Measurements from ENCODE around the gene CYP2C9. TPM values are rescaled to one million over a fixed set of nuclear protein-coding genes. Genes with fewer than 3 reads are reported as not detected.
A peak's percentile ranks its signal among the peaks of the same experiment; 100 is the strongest.

CYP2C9 gene
- total RNA-seq, 1 experiment from 2014 or later, result 0.41 TPM

- DNase-seq (ENCODE audit: low read depth, low spot score), result no peak
- ATAC-seq, result no peak
- ChIA-PET POLR2A (no interaction called here), CTCF (no interaction called here)
- no peak overlapping the region for H3K4me3 ChIP-seq (ENCODE audit: low read depth in 2 of 2, low read length in 2 of 2)
- peaks cover 10% of the 10 kb centered on the region; the same call in 1 of the 2 replicates for H3K27me3 ChIP-seq (ENCODE audit: control insufficient read depth, insufficient read depth, low read length)
- H3K36me3 ChIP-seq (ENCODE audit: control insufficient read depth, insufficient read depth, low read length), result no peaks in the 10 kb centered on the region
- in situ Hi-C loops (cut with HindIII; ENCODE audit: low pct_unique_long_range_greater_than_20kb, low sequenced_read_pairs), result no loop called here
- no peak overlapping the region for H3K27ac ChIP-seq (ENCODE audit: low read length)
- no peak for TF ChIP-seq POLR2AphosphoS5 (IDR thresholded peaks at IDR 0.05; ENCODE audit: low read depth, low read length)
- no peak for TF ChIP-seq SIN3A (IDR thresholded peaks at IDR 0.05; ENCODE audit: borderline replicate concordance, insufficient read depth, low read depth, low read length)
- no peak for TF ChIP-seq TCF7L2 (IDR thresholded peaks at IDR 0.05; ENCODE audit: low read depth, low read length)
- TF ChIP-seq CTCF (IDR thresholded peaks at IDR 0.05), result no peak
- no peak for TF ChIP-seq REST (IDR thresholded peaks at IDR 0.05; ENCODE audit: insufficient read depth in 1 of 2, low read depth in 2 of 2, low read length in 1 of 2)
- no peaks in the 10 kb centered on the region for H3K9me3 ChIP-seq (ENCODE audit: control insufficient read depth, insufficient read depth, low read depth, low read length)
- intact Hi-C loops (cut with micrococcal nuclease; ENCODE audit: unreplicated experiment), result no loop called here
- no peaks in the 10 kb centered on the region for H3K4me1 ChIP-seq (ENCODE audit: control insufficient read depth, insufficient read depth, low read length)
- no TSS peak for BruUV-seq (replicated peaks)
These were observed 95.9 kb downstream of the CYP2C9 start for GRCh38 chr10:95034401-95034800.

- no peak for ATAC-seq
- TF ChIP-seq CTCF (IDR thresholded peaks at IDR 0.05) (peak; percentile 4; the same call in 1 of the 2 replicates), POLR2AphosphoS5 (IDR thresholded peaks at IDR 0.05; ENCODE audit: low read depth, low read length) (no peak)
- no TSS peak for BruUV-seq (replicated peaks)
- ChIA-PET POLR2A (no interaction called here), CTCF (no interaction called here)
- Histone ChIP-seq H3K27me3 (ENCODE audit: control insufficient read depth, insufficient read depth, low read length) (peaks cover 10% of the 10 kb centered on the region; the same call in 1 of the 2 replicates), H3K36me3 (ENCODE audit: control insufficient read depth, insufficient read depth, low read length) (no peaks in the 10 kb centered on the region), H3K4me3 (ENCODE audit: low read depth in 2 of 2, low read length in 2 of 2) (no peak overlapping the region), H3K9me3 (ENCODE audit: control insufficient read depth, insufficient read depth, low read depth, low read length) (no peaks in the 10 kb centered on the region), H3K4me1 (ENCODE audit: control insufficient read depth, insufficient read depth, low read length) (no peaks in the 10 kb centered on the region), H3K27ac (ENCODE audit: low read length) (no peak overlapping the region)
- in situ Hi-C loops (cut with HindIII; ENCODE audit: low pct_unique_long_range_greater_than_20kb, low sequenced_read_pairs) (no loop called here), intact Hi-C loops (cut with micrococcal nuclease; ENCODE audit: unreplicated experiment) (no loop called here)
- no peak for DNase-seq (ENCODE audit: low read depth, low spot score)
These were observed 97.2 kb downstream of the CYP2C9 start for GRCh38 chr10:95035332-95036295.

Measured in Panc1 (cell line).